Gastrocnemius medialis (tissue), 4 donors: ENCODE measurements around the gene LIN28A. TPM values are rescaled to one million over a fixed set of nuclear protein-coding genes. Genes with fewer than 3 reads are reported as not detected.
"Not testable (repeated sequence)": the region's sequence is repeated elsewhere in the genome, so short reads cannot be mapped to it uniquely, and the experiment has no call there.

Experiments used
- ATAC-seq, 2 donors: fragments of 150-250 bp; one replicate each; pipeline ENCODE4 v1.9.1; 2016
- DNase-seq, 2 donors: peaks; one replicate each; pipeline ENCODE4 v3.0.0-alpha.2; 2019
- H3K27ac ChIP-seq, 4 donors: fragments of 200-600 bp; sonication (generic); 1 replicate in 1 of 4; 2 replicates in 3 of 4; pipeline ENCODE4 v1.5.1; 2016 to 2018; ENCODE audit warnings: mild to moderate bottlenecking in 2 of 4, moderate library complexity in 1 of 4
- H3K27me3 ChIP-seq, 3 donors: fragments of 200-600 bp; sonication (generic) in 2 of 3; 1 replicate in 1 of 3; 2 replicates in 2 of 3; pipeline versions ENCODE4 v1.5.1 to v1.6.0; 2016 to 2019; ENCODE audit warnings: mild to moderate bottlenecking in 1 of 3, moderate library complexity in 1 of 3
- H3K36me3 ChIP-seq, 2 donors: fragments of 200-600 bp; sonication (generic) in 1 of 2; one replicate each; pipeline ENCODE4 v1.5.1; 2017 to 2018
- H3K4me1 ChIP-seq, 2 donors: fragments of 200-600 bp; sonication (generic) in 1 of 2; one replicate each; pipeline ENCODE4 v1.5.1; 2016 to 2017; ENCODE audit warnings: mild to moderate bottlenecking in 2 of 2
- H3K4me3 ChIP-seq, 4 donors: fragments of 200-600 bp; sonication (generic) in 3 of 4; 1 replicate in 1 of 4; 2 replicates in 3 of 4; pipeline ENCODE4 v1.5.1; 2016 to 2019; ENCODE audit warnings: mild to moderate bottlenecking in 2 of 4
- H3K9me3 ChIP-seq, 3 donors: fragments of 200-600 bp; sonication (generic) in 2 of 3; 1 replicate in 1 of 3; 2 replicates in 2 of 3; pipeline ENCODE4 v1.5.1; 2016 to 2019
- CTCF ChIP-seq, 5 experiments: fragments of 450-650 bp in 3 of 5; fragments of 200-600 bp in 2 of 5; sonication (generic) in 2 of 5; IDR thresholded peaks in 4 of 5; conservative IDR thresholded peaks in 1 of 5; 1 replicate in 4 of 5; 2 replicates in 1 of 5; pipeline ENCODE4 v1.5.1; 2016 to 2019; ENCODE audit warnings: antibody characterized with exemption in 5 of 5, mild to moderate bottlenecking in 3 of 5, moderate library complexity in 3 of 5
- POLR2A ChIP-seq, 2 donors: fragments of 450-650 bp; IDR thresholded peaks; one replicate each; pipeline ENCODE4 v1.6.1; 2017; ENCODE audit warnings: antibody characterized with exemption in 2 of 2, mild to moderate bottlenecking in 2 of 2, moderate library complexity in 2 of 2
- in situ Hi-C, 4 donors: fragments of 200-750 bp; cut with MboI; loops; one replicate each; pipeline versions ENCODE4 v1.15.0 to v1.8.0; 2017; ENCODE audit warnings: low sequenced_read_pairs in 4 of 4
- intact Hi-C: fragments of 100-400 bp; cut with DNase I; formaldehyde crosslinking; loops from one replicate; pipeline ENCODE4 v1.15.1; 2023; ENCODE audit warnings: low total_unique reads
- total RNA-seq, 4 donors: library from RNA; depleted of rRNA; stranded (reverse); fragments of >200 nt; gene quantifications; one replicate each; pipeline versions ENCODE4 v1.1.0 to v1.2.3, GENCODE V29; 2016

LIN28A gene
- total RNA-seq, 4 donors from 2014 or later = not detected

GRCh38 chr1:26384076-26384475 is 26.5 kb upstream of the LIN28A start:
- no peaks in the 10 kb centered on the region for H3K4me1 ChIP-seq
- H3K9me3 ChIP-seq = no peaks in the 10 kb centered on the region
- no peak overlapping the region for H3K4me3 ChIP-seq
- H3K27me3 ChIP-seq = peaks cover 0 to 10% (median 9%) of the 10 kb centered on the region in 3 donors
- DNase-seq (no peak), ATAC-seq (no peak)
- in situ Hi-C loops (no loop called here), intact Hi-C loops (no loop called here)
- H3K36me3 ChIP-seq = no peaks in the 10 kb centered on the region
- TF ChIP-seq CTCF (IDR thresholded peaks at IDR 0.05 in 4 of 5, conservative IDR thresholded peaks at IDR 0.05 in 1 of 5) (no peak), POLR2A (IDR thresholded peaks at IDR 0.05) (no peak)
- H3K27ac ChIP-seq = no peak overlapping the region

GRCh38 chr1:26385063-26385462 is 25.6 kb upstream of the LIN28A start:
- H3K9me3 ChIP-seq, DNase-seq, H3K4me1 ChIP-seq, in situ Hi-C loops, H3K27ac ChIP-seq, ATAC-seq, H3K27me3 ChIP-seq, H3K36me3 ChIP-seq, intact Hi-C loops, H3K4me3 ChIP-seq: not testable (repeated sequence)

- in situ Hi-C loops (no loop called here), intact Hi-C loops (no loop called here)
- H3K4me3 ChIP-seq = no peak overlapping the region
- peaks cover 0 to 10% (median 6%) of the 10 kb centered on the region in 3 donors for H3K27me3 ChIP-seq
- DNase-seq = no peak
- no peaks in the 10 kb centered on the region for H3K4me1 ChIP-seq
- no peaks in the 10 kb centered on the region for H3K9me3 ChIP-seq
- no peak for ATAC-seq
- TF ChIP-seq POLR2A (IDR thresholded peaks at IDR 0.05) (no peak), CTCF (IDR thresholded peaks at IDR 0.05 in 4 of 5, conservative IDR thresholded peaks at IDR 0.05 in 1 of 5) (no peak)
- H3K27ac ChIP-seq = no peak overlapping the region
- H3K36me3 ChIP-seq = no peaks in the 10 kb centered on the region
Measured at GRCh38 chr1:26387447-26387846, 23.2 kb upstream of the LIN28A start.

- in situ Hi-C loops (no loop called here), intact Hi-C loops (no loop called here)
- no peak overlapping the region for H3K27ac ChIP-seq
- H3K4me1 ChIP-seq = no peaks in the 10 kb centered on the region
- peaks cover 0 to 10% (median 6%) of the 10 kb centered on the region in 3 donors for H3K27me3 ChIP-seq
- DNase-seq (no peak), ATAC-seq (no peak)
- H3K4me3 ChIP-seq = no peak overlapping the region
- H3K9me3 ChIP-seq = no peaks in the 10 kb centered on the region
- TF ChIP-seq POLR2A (IDR thresholded peaks at IDR 0.05) = no peak
- no peaks in the 10 kb centered on the region for H3K36me3 ChIP-seq
Measured at GRCh38 chr1:26388791-26389445, 21.7 kb upstream of the LIN28A start.

- peaks cover 0 to 10% (median 6%) of the 10 kb centered on the region in 3 donors for H3K27me3 ChIP-seq
- intact Hi-C loops = no loop called here
Measured at GRCh38 chr1:26389604-26390247, 20.9 kb upstream of the LIN28A start.

More at GRCh38 chr1:26389604-26390247, 20.9 kb upstream of the LIN28A start:
- in situ Hi-C loops = no loop called here
- Histone ChIP-seq H3K4me3 (no peak overlapping the region), H3K4me1 (no peaks in the 10 kb centered on the region), H3K36me3 (no peaks in the 10 kb centered on the region), H3K9me3 (no peaks in the 10 kb centered on the region), H3K27ac (no peak overlapping the region)
- DNase-seq (no peak), ATAC-seq (no peak)
- TF ChIP-seq CTCF (IDR thresholded peaks at IDR 0.05 in 4 of 5, conservative IDR thresholded peaks at IDR 0.05 in 1 of 5) (no peak), POLR2A (IDR thresholded peaks at IDR 0.05) (no peak)
